Measurements from ENCODE around the gene ZNF407.

The ZNF407 gene

DNA sequence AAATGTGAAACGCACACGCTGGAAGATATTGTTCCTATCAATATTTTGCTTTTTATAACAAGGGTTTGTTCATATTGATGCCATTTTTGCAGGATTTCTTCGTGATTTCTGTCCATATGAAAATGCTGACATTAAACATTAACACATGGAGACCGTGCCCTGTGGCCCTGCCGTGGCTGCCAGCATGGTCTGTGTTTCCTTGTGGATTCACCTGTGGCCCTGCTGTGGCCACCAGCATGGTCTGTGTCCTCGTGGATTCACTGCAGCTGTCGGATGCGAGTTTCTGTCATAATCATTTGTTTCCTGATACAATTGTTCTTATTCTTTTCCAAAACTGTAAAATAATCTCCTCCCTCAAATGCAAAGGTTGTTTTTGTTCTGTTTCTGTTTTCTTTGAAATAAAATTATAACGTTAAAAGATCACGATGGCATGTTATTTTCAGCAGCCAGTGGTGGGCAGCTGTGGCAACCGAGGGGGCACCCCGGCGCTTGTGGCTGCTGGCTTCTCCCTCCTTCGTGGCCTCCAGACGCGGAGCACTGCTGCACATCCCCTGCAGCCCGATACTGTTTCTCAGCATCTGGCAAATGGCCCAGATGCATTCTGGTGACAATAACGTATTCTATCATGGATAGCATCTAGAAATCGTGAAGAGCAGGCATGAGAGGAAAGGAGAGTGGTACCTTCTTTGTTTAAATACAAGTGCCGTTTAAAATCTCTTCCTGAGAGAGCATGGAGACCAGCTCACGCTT lies 467.8 kb downstream of the ZNF407 start:
- TF ChIP-seq, protein P1, sequence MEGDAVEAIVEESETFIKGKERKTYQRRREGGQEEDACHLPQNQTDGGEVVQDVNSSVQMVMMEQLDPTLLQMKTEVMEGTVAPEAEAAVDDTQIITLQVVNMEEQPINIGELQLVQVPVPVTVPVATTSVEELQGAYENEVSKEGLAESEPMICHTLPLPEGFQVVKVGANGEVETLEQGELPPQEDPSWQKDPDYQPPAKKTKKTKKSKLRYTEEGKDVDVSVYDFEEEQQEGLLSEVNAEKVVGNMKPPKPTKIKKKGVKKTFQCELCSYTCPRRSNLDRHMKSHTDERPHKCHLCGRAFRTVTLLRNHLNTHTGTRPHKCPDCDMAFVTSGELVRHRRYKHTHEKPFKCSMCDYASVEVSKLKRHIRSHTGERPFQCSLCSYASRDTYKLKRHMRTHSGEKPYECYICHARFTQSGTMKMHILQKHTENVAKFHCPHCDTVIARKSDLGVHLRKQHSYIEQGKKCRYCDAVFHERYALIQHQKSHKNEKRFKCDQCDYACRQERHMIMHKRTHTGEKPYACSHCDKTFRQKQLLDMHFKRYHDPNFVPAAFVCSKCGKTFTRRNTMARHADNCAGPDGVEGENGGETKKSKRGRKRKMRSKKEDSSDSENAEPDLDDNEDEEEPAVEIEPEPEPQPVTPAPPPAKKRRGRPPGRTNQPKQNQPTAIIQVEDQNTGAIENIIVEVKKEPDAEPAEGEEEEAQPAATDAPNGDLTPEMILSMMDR (IDR thresholded peaks at IDR 0.05; ENCODE audit: control insufficient read depth, extremely low read depth, insufficient read depth) = no peak
- DNase-seq (ENCODE audit: low read depth) = no peak
- no peak overlapping the region for H3K4me3 ChIP-seq (ENCODE audit: low read depth, low read length)

DNA sequence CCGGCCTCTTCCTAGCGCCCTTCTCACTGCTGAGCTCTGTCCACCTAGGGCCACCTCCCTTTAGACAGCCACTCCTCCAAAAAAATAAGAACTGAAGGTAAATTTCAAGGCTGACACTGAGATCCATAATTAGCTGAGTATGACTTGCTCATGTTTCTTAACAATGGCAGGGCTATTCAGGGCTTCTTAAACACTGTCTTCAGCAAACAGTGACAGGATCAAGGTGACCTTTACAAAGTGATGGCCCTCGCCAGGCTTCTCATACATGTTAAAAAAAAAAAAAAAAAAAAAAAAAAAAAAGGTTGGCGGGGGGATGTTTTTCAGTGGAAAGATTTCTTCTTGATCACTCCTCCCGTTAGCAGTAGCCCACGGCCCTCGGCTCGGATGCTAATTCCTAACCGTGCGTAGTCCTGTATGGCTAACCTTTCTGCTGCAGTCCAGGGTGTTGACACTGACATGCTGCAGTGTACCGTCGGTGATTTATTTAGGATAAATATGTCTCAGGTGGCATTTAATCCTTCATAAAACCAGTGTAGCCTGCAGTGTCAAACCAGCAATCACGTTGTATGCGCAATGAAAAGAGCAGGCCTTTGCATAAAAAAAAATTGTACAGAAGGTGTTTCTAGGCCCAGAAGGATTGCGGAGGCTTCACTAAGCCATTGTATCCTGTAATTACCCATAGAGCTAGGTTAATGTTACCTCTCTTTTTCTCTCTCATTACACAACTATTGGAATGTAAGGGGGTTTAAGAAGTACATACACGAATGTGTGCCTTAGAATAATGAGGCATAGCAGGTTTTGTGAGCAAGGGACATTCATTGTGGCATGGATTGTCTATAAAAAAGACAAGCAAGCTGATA lies 468.6 kb downstream of the ZNF407 start:
- TF ChIP-seq, protein P1 (IDR thresholded peaks at IDR 0.05; ENCODE audit: control insufficient read depth, extremely low read depth, insufficient read depth) = no peak
- no peak for DNase-seq (ENCODE audit: low read depth)
- H3K4me3 ChIP-seq (ENCODE audit: low read depth, low read length) = no peak overlapping the region

DNA sequence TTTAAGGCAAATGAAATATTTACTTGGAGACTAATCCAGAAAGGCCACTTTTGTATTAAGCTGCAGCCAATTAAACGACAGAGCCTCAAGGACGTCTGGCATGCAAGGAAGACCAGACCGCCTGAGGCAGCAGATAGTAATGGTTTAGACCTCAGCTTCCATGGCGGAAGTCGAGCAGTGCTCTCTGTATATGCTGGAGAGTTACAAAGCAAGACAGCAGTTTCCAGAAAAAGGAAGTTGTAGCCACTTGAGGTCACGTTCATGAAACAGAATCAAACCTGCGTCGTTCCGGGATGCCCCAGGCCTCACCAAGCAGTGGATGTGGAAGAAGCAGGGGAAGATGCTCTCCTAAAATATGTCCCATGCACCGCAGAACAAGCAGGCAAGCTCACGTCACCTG lies 469.3 kb downstream of the ZNF407 start:
- DNase-seq (ENCODE audit: low read depth) = no peak
- no peak overlapping the region for H3K4me3 ChIP-seq (ENCODE audit: low read depth, low read length)
- TF ChIP-seq, protein P1 (IDR thresholded peaks at IDR 0.05; ENCODE audit: control insufficient read depth, extremely low read depth, insufficient read depth) = no peak

DNA sequence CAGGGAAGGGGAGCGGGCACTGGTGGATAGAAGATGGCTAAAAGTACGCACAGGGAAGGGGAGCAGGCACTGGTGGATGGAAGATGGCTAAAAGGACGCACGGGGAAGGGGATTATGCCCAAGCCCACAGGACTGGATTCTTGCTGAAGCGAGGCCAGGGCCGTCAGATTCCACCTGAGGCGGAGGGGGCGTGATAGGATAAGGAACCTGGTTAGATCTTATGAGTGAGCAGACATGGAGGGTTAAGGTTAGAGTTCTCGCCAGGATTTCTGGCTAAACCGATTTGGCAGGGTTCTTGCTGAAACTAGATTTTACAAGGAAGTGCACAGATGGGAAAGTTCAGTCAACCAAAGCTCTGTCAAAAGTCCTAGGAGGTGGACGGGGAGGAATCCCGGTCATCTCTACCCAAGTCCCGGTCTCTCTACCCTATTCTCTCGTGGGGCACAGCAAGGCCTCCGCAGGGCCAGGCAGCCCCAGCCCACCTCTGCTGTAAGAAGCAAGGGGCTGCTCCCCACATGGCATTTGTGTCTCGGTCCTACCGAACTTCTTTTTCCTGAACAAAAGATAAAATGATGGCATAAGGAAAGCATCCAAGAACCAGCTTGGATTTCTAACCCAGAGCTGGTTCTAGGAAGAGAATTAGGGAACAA lies 470.5 kb downstream of the ZNF407 start:
- TF ChIP-seq, protein P1 (IDR thresholded peaks at IDR 0.05; ENCODE audit: control insufficient read depth, extremely low read depth, insufficient read depth) = no peak
- no peak for DNase-seq (ENCODE audit: low read depth)
- H3K4me3 ChIP-seq (ENCODE audit: low read depth, low read length) = no peak overlapping the region

DNA sequence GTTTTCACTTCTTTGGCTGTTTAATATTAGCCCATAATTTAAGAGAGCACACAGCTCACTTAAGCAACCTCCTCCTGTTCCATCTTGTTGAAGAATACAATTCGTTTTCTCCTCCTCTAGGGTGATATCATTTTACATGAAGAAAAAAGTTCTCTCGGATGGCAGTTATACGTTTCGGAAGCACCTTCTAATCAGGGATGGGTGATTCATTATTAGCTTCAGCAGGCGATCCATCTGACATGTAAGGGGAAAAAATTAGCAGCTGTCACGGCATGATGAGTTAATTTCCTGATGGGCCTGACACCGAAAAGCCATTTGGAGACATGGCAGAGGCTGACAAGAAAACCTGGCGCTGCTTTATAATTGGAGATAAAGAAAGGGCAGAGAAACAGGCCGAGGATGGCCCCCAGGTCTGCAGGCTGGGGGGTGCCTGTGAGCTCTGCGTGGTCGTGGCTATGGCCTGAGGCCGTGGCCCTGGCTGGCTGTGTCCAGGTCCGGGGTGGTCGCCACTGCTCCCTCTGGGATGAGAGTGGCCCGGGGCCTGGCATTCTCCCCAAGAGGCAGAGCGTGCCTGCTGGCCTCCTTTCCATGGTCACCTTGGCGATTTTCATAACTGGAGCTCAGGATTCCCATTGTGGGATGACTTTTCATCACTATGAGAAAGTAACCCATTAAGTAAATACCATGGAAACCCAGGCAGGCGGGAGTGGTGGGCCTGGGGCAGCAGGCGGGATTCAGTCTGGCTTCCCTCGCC lies 471.2 kb downstream of the ZNF407 start:
- TF ChIP-seq, protein P1 (IDR thresholded peaks at IDR 0.05; ENCODE audit: control insufficient read depth, extremely low read depth, insufficient read depth) = no peak
- H3K4me3 ChIP-seq (ENCODE audit: low read depth, low read length) = no peak overlapping the region
- no peak for DNase-seq (ENCODE audit: low read depth)

DNA sequence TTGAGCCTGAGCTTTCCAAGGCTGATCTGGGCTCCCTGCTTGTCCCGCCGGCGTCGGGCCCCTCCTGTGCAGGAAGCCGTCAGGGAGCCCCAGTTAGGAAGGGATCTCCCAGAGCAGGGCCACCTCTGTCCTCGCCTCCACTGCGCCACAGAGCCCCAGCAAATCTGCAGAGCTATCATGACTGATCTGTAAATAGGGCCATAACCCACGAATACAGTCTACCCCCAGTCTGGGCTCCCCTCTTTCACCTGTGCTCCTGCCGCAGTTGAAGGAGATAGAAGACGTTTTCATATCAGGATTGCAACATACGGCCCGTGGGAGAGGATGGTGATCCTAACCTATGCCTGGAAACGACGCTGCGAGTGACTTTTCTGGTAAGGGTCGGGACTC lies 472.6 kb downstream of the ZNF407 start:
- TF ChIP-seq, protein P1 (IDR thresholded peaks at IDR 0.05; ENCODE audit: control insufficient read depth, extremely low read depth, insufficient read depth) = no peak
- DNase-seq (ENCODE audit: low read depth) = no peak
- peak overlapping the region; percentile 26 for H3K4me3 ChIP-seq (ENCODE audit: low read depth, low read length)
